RWPE1 (cell line): ENCODE results near the gene KCNT2.

Experiments used
- CTCF ChIA-PET: fragments of 350-600 bp; sonication (Branson Sonifier 250); formaldehyde crosslinking; extraction: SDS; loops from one replicate; lab custom pipeline; 2021; lab: Yijun Ruan, JAX
- POLR2A ChIA-PET: fragments of 400-600 bp; formaldehyde crosslinking; extraction: SDS; loops from one replicate; lab custom pipeline; 2020; ENCODE audit warnings: antibody characterized with exemption; ENCODE audit not compliant: low non-redundant PET; lab: Yijun Ruan, JAX
- DNase-seq: peaks from one replicate; pipeline ENCODE4 v3.0.0; 2012; ENCODE audit warnings: low spot score
- H3K27ac ChIP-seq: fragments of 450-650 bp; 2 replicates; pipeline ENCODE4 v1.5.1; 2017
- TF ChIP-seq, protein P1 (sequence below): fragments of 450-650 bp; conservative IDR thresholded peaks from 2 replicates; pipeline ENCODE4 v1.5.1; 2017; ENCODE audit warnings: low read depth, mild to moderate bottlenecking

The KCNT2 gene

DNA sequence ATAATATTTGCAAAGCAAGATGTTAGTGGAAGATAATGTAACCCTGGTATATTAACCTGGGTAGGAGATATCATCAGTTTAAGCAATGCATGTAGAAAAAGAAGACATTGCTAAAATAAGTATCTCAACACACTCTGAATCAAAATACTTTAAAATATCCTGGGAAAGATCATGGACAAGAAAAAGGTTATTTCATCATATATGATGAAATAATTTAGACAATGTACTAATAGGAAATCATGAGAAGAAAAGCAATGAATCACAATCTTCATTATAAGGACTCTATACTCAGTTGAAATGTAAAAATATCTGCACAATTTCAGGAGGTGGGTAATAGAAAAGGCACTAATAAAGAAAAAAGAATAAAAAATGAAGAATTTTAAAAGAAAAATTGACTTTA, 158.8 kb downstream of the KCNT2 start:
- POLR2A ChIA-PET = no interaction called here

GRCh38 chr1:196445775-196446174, 162.5 kb downstream of the KCNT2 start:
- ChIA-PET CTCF (interaction anchor here (0.6 kb wide), 1 partner anchor 15 kb away, joined by 3 read pairs; no protein-coding TSS in a partner anchor), POLR2A (no interaction called here)
- TF ChIP-seq, protein P1, sequence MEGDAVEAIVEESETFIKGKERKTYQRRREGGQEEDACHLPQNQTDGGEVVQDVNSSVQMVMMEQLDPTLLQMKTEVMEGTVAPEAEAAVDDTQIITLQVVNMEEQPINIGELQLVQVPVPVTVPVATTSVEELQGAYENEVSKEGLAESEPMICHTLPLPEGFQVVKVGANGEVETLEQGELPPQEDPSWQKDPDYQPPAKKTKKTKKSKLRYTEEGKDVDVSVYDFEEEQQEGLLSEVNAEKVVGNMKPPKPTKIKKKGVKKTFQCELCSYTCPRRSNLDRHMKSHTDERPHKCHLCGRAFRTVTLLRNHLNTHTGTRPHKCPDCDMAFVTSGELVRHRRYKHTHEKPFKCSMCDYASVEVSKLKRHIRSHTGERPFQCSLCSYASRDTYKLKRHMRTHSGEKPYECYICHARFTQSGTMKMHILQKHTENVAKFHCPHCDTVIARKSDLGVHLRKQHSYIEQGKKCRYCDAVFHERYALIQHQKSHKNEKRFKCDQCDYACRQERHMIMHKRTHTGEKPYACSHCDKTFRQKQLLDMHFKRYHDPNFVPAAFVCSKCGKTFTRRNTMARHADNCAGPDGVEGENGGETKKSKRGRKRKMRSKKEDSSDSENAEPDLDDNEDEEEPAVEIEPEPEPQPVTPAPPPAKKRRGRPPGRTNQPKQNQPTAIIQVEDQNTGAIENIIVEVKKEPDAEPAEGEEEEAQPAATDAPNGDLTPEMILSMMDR = no peak
- no peak overlapping the region for H3K27ac ChIP-seq
- no peak for DNase-seq

More for the DNA sequence above, 158.8 kb downstream of the KCNT2 start:
- TF ChIP-seq, protein P1 = no peak
- CTCF ChIA-PET = interaction anchor here (1.4 kb wide), 1 partner anchor 211 kb away, joined by 4 read pairs; no protein-coding TSS in a partner anchor
- DNase-seq = no peak
- H3K27ac ChIP-seq = no peak overlapping the region

- no peak overlapping the region for H3K27ac ChIP-seq
- CTCF ChIA-PET = no interaction called here
- DNase-seq = no peak
- TF ChIP-seq, protein P1 = no peak
- POLR2A ChIA-PET = no interaction called here
Measured at GRCh38 chr1:196444634-196445033, 163.6 kb downstream of the KCNT2 start.

DNA sequence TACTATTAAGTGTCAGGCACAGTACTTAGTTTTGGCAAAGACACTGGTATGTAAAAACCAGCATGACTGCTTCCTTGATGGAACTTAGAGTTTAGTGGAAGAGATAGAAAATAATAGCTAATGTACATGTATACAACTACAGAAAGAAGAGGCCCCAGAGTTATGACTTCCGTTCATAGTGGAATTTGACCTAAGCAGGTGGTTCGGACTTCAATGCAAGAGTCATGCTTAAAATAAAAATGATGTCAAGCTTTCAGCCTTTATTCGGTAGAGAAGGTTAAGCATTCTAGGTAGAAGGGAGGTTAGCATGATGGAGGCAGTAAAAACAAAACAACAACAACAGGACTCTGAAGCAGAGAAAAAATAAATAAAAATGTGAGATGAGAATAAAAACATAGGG, 165.9 kb downstream of the KCNT2 start:
- DNase-seq = no peak
- TF ChIP-seq, protein P1 = no peak
- POLR2A ChIA-PET = no interaction called here
- no peak overlapping the region for H3K27ac ChIP-seq
- CTCF ChIA-PET = interaction anchor here (0.7 kb wide), 1 partner anchor 143 kb away, joined by 3 read pairs; no protein-coding TSS in a partner anchor

DNA sequence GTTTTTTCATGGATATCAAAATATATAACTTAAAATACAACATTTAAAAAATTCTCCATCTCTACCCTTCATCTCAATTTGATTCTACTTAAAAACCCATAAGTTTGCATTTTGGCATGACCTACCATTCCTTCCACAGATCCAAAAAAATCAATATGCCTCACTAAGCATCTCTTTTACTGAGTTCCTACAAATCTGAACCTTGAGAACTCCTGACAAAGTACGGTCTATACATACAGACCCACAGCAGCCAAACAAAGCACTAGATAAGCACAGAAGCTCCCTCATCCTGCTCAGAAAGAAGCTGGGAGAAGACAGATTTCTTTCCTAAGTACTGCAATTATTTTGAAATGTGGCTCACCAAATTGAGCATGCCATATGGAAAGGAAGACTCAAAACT, 167.5 kb downstream of the KCNT2 start:
- no peak for DNase-seq
- no peak overlapping the region for H3K27ac ChIP-seq
- TF ChIP-seq, protein P1 = no peak
- ChIA-PET POLR2A (no interaction called here), CTCF (interaction anchor here (0.7 kb wide), 1 partner anchor 47 kb away, joined by 3 read pairs; no protein-coding TSS in a partner anchor)

GRCh38 chr1:196438329-196438728, 169.9 kb downstream of the KCNT2 start:
- no peak overlapping the region for H3K27ac ChIP-seq
- DNase-seq = no peak
- POLR2A ChIA-PET = no interaction called here
- CTCF ChIA-PET = no interaction called here
- TF ChIP-seq, protein P1 = no peak
